ENCODE data around the gene CTSK.
"Not testable (repeated sequence)": the region's sequence is repeated elsewhere in the genome, so short reads cannot be mapped to it uniquely, and the experiment has no call there.

Gene CTSK

GRCh38 chr1:150808121-150808520 is at the start of gene CTSK:
Gene CTSK (minus strand): TSS chr1:150808260. CDS start chr1:150806805, 1,455 bp downstream.
- DNase-seq: no peak

DNA sequence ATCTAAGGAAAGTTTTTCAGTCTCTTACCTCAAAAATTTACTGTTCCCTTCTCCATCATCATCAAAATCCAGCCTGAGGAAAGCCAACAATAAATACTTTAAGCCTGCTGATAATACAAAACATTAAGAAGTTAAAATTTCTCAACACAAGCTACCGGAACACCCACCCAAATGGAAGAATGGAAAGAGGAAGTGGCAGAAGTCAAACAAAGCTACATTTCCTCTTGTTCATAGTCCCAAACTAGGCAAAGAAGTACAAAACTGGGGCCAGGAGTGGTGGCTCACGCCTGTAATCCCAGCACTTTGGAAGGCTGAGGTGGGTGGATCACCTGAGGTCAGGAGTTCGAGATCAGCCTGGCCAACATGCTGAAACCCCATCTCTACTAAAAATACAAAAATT is 44.7 kb upstream of the CTSK start:
- not testable (repeated sequence) for DNase-seq

- DNase-seq: not testable (repeated sequence)
Observed at GRCh38 chr1:150850801-150851362, 42.8 kb upstream of the CTSK start.

DNA sequence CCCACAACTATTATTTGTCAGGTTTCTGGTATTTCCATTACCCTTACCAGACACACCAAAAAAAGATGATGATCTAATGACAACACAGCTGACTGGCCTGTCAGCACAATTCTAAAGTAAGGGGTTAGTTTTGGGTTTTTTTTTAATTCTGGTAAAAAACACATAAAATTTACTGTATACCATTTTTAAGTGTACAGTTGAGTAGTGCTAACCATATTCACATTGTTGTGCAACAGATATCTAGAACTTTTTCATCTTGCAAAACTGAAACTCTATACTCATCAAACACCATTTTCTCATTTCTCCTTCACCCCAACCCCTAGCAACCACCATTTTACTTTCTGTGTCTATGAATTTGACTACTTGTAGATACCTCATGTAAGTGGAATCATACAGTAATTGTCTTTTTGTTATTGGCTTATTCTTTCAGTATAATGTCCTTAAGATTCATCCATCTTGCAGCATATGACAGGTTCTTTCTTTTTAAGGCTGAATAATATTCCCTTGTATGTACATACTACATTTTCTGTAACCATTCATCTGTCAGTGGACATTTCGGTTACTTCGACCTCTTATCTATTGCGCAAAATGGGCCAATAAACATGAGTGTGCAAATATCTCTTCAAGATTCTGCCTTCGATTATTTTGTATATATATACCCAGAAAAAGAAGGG is 38.5 kb upstream of the CTSK start:
- no peak for DNase-seq

DNA sequence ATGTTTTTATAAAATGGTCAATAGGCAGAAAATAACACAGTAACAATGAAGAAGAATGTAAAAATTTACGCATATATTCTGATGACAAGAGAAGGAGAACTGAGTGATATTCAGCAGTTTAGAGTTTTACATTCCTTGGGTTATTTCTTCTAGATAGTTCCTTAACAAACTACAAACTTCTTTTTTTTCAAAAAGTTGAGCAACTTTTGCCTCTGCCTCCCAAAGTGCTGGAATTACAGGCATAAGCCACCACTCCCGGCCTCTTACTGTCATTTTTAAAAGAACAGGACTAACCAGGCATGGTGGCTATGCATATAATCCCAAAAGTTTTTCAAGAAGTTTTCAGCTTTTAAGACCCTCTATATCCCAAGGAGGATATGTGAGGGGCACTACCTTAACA is 35.4 kb upstream of the CTSK start:
- DNase-seq: no peak

- no peak for DNase-seq
Observed at GRCh38 chr1:150842964-150843363, 34.9 kb upstream of the CTSK start.

- DNase-seq: no peak
Observed at GRCh38 chr1:150842343-150842742, 34.3 kb upstream of the CTSK start.

DNA sequence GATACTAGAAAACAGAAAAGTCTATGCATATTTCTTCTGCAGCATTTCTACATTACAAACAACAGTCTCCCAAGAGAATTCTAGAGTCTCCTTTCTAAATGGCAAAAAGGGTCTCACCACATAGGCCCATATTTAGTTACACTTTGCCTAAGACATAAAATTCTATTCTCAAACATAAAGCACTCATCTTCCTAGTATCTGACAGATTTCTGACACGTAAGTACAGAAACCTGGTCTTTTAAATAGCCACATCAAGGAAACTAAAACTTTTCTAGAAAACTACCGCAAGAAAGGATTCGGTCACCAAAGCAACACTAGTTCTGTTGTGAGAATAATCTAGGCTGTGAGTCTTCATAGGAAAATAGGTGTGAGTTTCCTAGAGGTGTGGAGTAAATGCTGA is 33.6 kb upstream of the CTSK start:
- DNase-seq: no peak

- DNase-seq: not testable (repeated sequence)
Observed at GRCh38 chr1:150840850-150841249, 32.8 kb upstream of the CTSK start.

- DNase-seq: no peak
Observed at GRCh38 chr1:150836129-150836773, 28.2 kb upstream of the CTSK start.

- not testable (repeated sequence) for DNase-seq
Observed at GRCh38 chr1:150833961-150834360, 25.9 kb upstream of the CTSK start.

- DNase-seq: no peak
Observed at GRCh38 chr1:150832597-150832996, 24.5 kb upstream of the CTSK start.

DNA sequence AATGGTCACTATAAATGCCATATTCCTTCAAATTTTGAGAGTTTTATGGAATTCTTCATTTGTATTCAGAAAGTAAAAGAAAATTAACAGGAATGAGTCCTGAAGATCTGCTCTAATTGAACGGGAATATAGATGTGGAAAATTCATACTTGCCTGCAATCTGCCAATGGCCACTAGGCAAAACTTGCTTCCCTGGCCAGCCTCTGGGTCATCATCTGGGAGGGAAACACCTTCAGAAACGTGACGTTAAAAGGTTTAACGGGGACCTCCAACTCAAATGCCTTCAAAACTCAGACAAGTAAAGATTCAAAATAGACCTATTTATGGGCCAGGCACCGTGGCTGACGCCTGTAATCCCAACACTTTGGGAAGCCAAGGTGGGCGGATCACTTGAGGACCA is 21.7 kb upstream of the CTSK start:
- DNase-seq: no peak

DNA sequence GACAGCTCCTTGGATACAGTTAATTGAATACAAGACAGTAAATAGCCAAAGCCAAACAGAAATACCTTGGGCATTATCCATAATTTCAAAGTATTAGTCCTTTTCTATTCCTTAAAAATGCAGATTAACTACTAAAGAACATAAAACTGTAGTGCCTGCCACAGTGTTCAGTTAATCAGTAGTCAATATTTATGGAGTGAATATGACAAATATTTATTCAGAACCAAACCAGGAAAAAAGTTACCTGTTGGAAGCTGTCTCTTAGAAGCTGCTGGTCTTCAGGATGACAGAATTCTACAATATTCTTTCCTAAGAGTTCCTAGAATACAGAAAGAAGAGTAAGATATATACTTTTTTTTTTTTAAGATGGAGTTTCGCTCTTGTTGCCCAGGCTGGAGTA is 18.2 kb upstream of the CTSK start:
- DNase-seq: no peak

- DNase-seq: no peak
Observed at GRCh38 chr1:150820730-150821512, 12.9 kb upstream of the CTSK start.

GRCh38 chr1:150815871-150816270 is 7.8 kb upstream of the CTSK start:
- DNase-seq: no peak

GRCh38 chr1:150813028-150813707 is 5.1 kb upstream of the CTSK start:
- peak; percentile 75 for DNase-seq

GRCh38 chr1:150810958-150811659 is 3.0 kb upstream of the CTSK start:
- no peak for DNase-seq

DNA sequence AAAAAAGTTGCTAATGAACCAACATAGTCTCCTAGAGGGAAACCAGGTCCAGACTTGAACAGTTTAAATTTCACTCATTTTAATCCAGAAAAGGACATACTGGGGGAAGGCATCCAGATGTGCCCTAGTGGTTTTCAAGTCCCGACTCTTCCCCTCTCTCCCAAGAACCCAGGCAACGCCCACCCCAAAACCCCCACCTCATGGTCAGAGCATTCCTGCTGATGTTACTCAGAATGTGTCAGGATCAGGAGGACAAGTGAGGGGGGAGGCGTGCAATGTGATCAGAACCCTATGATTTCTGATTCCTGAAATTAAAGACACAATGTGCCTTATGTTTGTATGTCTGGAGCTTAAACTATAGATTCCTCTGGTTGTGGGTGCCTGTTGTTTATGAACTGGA is 1.6 kb upstream of the CTSK start:
- no peak for DNase-seq

GRCh38 chr1:150808846-150809245 is 786 bp upstream of the CTSK start:
- no peak for DNase-seq

DNA sequence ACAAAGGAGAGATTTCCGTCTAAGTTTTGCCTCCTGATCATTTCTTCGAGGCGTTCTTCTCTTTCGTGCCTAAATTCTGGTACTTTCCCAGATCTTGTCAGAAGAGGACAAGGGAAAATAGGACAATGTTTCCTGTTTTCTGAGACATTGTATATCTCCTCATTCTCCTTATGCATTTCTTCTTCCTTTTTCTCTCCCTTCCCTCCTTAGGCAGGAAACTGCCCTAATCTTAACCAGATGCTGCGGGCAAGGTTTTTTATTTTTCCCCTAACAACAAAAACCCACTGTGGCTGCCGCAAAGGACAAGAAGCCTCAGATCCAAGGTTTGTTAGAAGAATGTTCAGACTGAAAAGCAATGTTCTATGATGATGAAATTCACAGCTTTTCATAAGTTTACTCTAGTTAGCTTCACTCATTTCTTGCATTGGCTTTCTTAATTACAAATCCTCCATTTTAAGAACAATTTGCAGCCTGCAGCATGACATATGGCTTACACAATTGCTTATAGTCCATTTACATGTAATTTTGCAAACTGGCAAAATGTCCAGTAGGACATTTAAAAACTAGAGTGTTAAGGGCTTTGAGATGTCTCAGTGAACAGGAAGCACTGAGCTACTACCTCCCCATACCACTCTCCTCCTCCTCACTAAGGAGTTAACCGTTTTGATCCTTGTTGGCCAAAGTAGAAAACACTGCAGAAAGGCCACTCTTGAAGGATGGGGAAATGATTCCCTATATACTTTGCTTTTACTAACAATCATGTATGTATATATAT is 624 bp downstream of the CTSK start:
- no peak for DNase-seq

- DNase-seq: no peak
Observed at GRCh38 chr1:150805899-150806298, 2.2 kb downstream of the CTSK start.
